HepG2 (cell line): ENCODE data around the gene C21orf58. TPM values are rescaled to one million over a fixed set of nuclear protein-coding genes. Genes with fewer than 3 reads are reported as not detected.

Experiments
- ATAC-seq: fragments of 200-7000 bp; cut with Tn5 transposase; 3 replicates; pipeline ENCODE4 v1.9.1; 2020; ENCODE audit warnings: mild to moderate bottlenecking, moderate library complexity
- BruUV-seq: library from RNA; stranded (reverse); fragments of 400-500 nt; replicated peaks from 2 replicates; lab custom pipeline; 2021; lab: Mats Ljungman, UMichigan
- CTCF ChIA-PET: fragments of 300-600 bp; formaldehyde crosslinking; extraction: SDS; loops from one replicate; lab custom pipeline; 2021; ENCODE audit warnings: low total read pairs, inconsistent platforms, low intra/inter-chr PET ratio; lab: Yijun Ruan, JAX
- POLR2A ChIA-PET: fragments of 350-600 bp; sonication (Branson Sonifier 250); formaldehyde crosslinking; loops from one replicate; lab custom pipeline; 2020; ENCODE audit warnings: antibody characterized with exemption, inconsistent platforms; lab: Yijun Ruan, JAX
- DNase-seq: peaks from one replicate; pipeline ENCODE4 v3.0.0-alpha.2; 2015; ENCODE audit warnings: low spot score
- FAIRE-seq: peaks from 3 replicates; lab custom pipeline; 2011; peaks lifted over from hg19 to GRCh38; lab: Jason Lieb, UNC
- H2AFZ ChIP-seq: one replicate; pipeline ENCODE4 v1.6.1; 2011; ENCODE audit warnings: low read length, inconsistent platforms
- H3K27ac ChIP-seq: fragments of 300-600 bp; 3 replicates; pipeline ENCODE4 v1.8.0; 2011; ENCODE audit warnings: mixed run types, mild to moderate bottlenecking, mixed read lengths, low read length, inconsistent platforms; ENCODE audit not compliant: insufficient read depth; ENCODE audit errors: extremely low read length
- H3K27me3 ChIP-seq, 2 experiments: fragments of 200-600 bp in 1 of 2; 2 replicates in 1 of 2; 3 replicates in 1 of 2; pipeline versions ENCODE4 v1.6.0 to v1.8.0; 2011; ENCODE audit warnings: low read length in 2 of 2, mild to moderate bottlenecking in 2 of 2, moderate library complexity in 2 of 2, inconsistent platforms in 1 of 2; ENCODE audit not compliant: insufficient read depth in 2 of 2, control insufficient read depth in 1 of 2
- H3K36me3 ChIP-seq, 2 experiments: fragments of 200-600 bp in 1 of 2; replicated peaks in 1 of 2; 2 replicates in 1 of 2; 3 replicates in 1 of 2; pipeline versions ENCODE4 v1.5.1 to v1.8.0; 2011; ENCODE audit warnings: low read length in 2 of 2, inconsistent platforms in 1 of 2; ENCODE audit not compliant: insufficient read depth in 2 of 2, control insufficient read depth in 1 of 2
- H3K4me1 ChIP-seq: 2 replicates; pipeline ENCODE4 v1.5.1; 2012; ENCODE audit warnings: low read length, inconsistent platforms; ENCODE audit not compliant: insufficient read depth
- H3K4me2 ChIP-seq: 2 replicates; pipeline ENCODE4 v1.6.0; 2011; ENCODE audit warnings: low read depth, low read length, inconsistent platforms
- H3K4me3 ChIP-seq, 3 experiments: fragments of 200-600 bp in 1 of 3; sonication (generic), shearing (Covaris generic) in 1 of 3; replicated peaks in 1 of 3; 2 replicates each; pipeline ENCODE4 v1.5.1; 2011 to 2016; ENCODE audit warnings: low read length in 3 of 3, inconsistent platforms in 2 of 3, low read depth in 2 of 3, mild to moderate bottlenecking in 2 of 3, control low read depth in 1 of 3, mixed read lengths in 1 of 3; ENCODE audit not compliant: insufficient read depth in 1 of 3
- H3K79me2 ChIP-seq: one replicate; pipeline ENCODE4 v1.6.1; 2011; ENCODE audit warnings: low read length, inconsistent platforms; ENCODE audit not compliant: insufficient read depth
- H3K9ac ChIP-seq: 2 replicates; pipeline ENCODE4 v1.6.0; 2011; ENCODE audit warnings: mild to moderate bottlenecking, low read depth, low read length, inconsistent platforms; ENCODE audit not compliant: insufficient read depth
- H3K9me3 ChIP-seq: 2 replicates; pipeline ENCODE4 v1.5.1; 2012; ENCODE audit warnings: mild to moderate bottlenecking, low read length
- H4K20me1 ChIP-seq: 2 replicates; pipeline ENCODE4 v1.6.0; 2011; ENCODE audit warnings: inconsistent platforms, mild to moderate bottlenecking, low read length, moderate library complexity; ENCODE audit not compliant: insufficient read depth
- GATA4 ChIP-seq: sonication (generic); IDR thresholded peaks from 2 replicates; pipeline ENCODE4 v1.6.1; 2016; ENCODE audit warnings: antibody characterized with exemption, low read depth, borderline replicate concordance
- NCOA5 ChIP-seq: sonication (generic); formaldehyde crosslinking; IDR thresholded peaks from 2 replicates; pipeline ENCODE4 v1.4.0; 2020; ENCODE audit warnings: missing genetic modification reagents
- SMAD1 ChIP-seq: sonication (generic); formaldehyde crosslinking; IDR thresholded peaks from 2 replicates; pipeline ENCODE4 v1.4.0; 2020; ENCODE audit warnings: missing genetic modification reagents, low read depth, mild to moderate bottlenecking, borderline replicate concordance
- ZNF589 ChIP-seq: sonication (generic); formaldehyde crosslinking; conservative IDR thresholded peaks from 2 replicates; pipeline ENCODE4 v1.8.0; 2022; ENCODE audit warnings: mild to moderate bottlenecking, moderate library complexity, missing genetic modification reagents
- WGBS: methylation state at CpG from one replicate; pipeline ENCODE4 v1.1.6; 2017; ENCODE audit warnings: low lambda C conversion rate; 5-methylcytosine and 5-hydroxymethylcytosine counted together
- in situ Hi-C: cut with HindIII; loops from 2 replicates; pipeline ENCODE4 v1.10.0; 2017; ENCODE audit warnings: low pct_unique_long_range_greater_than_20kb; ENCODE audit not compliant: extremely low pct_ligation_motif_present
- intact Hi-C: fragments of 100-400 bp; cut with micrococcal nuclease; formaldehyde crosslinking; loops from one replicate; pipeline ENCODE4 v1.10.0; 2022; ENCODE audit not compliant: unreplicated experiment
- polyA plus RNA-seq, 8 experiments: library from polyadenylated mRNA; depleted of rRNA in 3 of 8; stranded (reverse) in 7 of 8; unstranded in 1 of 8; fragments of >200 nt; fragmentation: Illumina TruSeq in 4 of 8; extraction: Trizol in 4 of 8; gene quantifications; 2 replicates each; pipeline versions ENCODE4 v1.2.1 to v1.2.3, GENCODE V29; 2011 to 2016; ENCODE audit warnings: low read depth in 4 of 8, missing spikeins in 1 of 8, mixed read lengths in 1 of 8; ENCODE audit not compliant: insufficient read depth in 1 of 8
- total RNA-seq, 5 experiments: library from RNA; depleted of rRNA; stranded (reverse); fragments of >200 nt; fragmentation: Illumina TruSeq; extraction: Trizol; gene quantifications; 2 replicates each; pipeline ENCODE4 v1.2.3, GENCODE V29; 2016; ENCODE audit warnings: low read depth in 1 of 5
- TF ChIP-seq, protein P1 (sequence below): IDR thresholded peaks from 2 replicates; pipeline ENCODE4 v1.6.1; 2016; ENCODE audit warnings: low read depth, missing genetic modification reagents, missing compliant biosample characterization
- TF ChIP-seq, protein P2 (sequence below): IDR thresholded peaks from 2 replicates; pipeline ENCODE4 v1.6.1; 2012; ENCODE audit warnings: inconsistent platforms
- TF ChIP-seq, protein P3 (sequence below): sonication (generic); formaldehyde crosslinking; IDR thresholded peaks from 2 replicates; pipeline ENCODE4 v1.5.0; 2020; ENCODE audit warnings: mild to moderate bottlenecking, missing genetic modification reagents, borderline replicate concordance
- TF ChIP-seq, protein P4 (sequence below): sonication (generic); formaldehyde crosslinking; IDR thresholded peaks from 2 replicates; pipeline ENCODE4 v1.4.0; 2020; ENCODE audit warnings: missing genetic modification reagents, borderline replicate concordance

Gene C21orf58
- total and polyA plus RNA-seq, 2 of the 13 experiments (the other 11 are each of a cell fraction or from before 2014, with no cell fraction given) = 3.5 to 6.8 TPM

DNA sequence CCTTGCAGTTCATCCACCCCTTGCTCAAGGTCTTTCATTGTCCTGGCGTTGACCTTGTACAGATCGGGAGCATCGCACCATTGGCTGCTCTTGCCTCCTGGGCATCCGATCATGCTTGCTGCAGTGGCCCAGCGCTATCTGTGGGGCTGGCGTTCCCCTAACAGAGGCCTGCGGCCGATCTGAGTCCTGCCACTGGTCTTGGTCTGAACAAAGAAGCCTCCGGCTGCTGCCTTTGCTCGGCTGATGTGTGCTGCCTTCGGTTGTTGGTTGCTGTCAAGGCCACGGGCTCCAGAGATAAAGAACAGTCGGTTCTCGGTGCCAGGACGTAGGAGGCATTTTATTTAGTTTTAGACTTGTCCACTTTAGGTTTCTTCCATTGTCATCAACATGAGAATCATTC, 39.3 kb upstream of the C21orf58 start:
- Histone ChIP-seq H3K4me3 (no peak overlapping the region), H3K9me3 (no peaks in the 10 kb centered on the region), H2AFZ (no peak overlapping the region), H3K4me1 (no peaks in the 10 kb centered on the region), H3K36me3 (peaks cover 22 to 60% of the 10 kb centered on the region in 2 experiments; a peak in 4 of 5 replicates), H3K4me2 (no peak overlapping the region), H3K27me3 (no peaks in the 10 kb centered on the region), H3K27ac (no peak overlapping the region), H3K79me2 (no peaks in the 10 kb centered on the region), H3K9ac (no peak overlapping the region), H4K20me1 (no peaks in the 10 kb centered on the region)
- ChIA-PET POLR2A (no interaction called here), CTCF (no interaction called here)
- BruUV-seq = no TSS peak
- ATAC-seq (no peak), FAIRE-seq (no peak), DNase-seq (no peak)
- intact Hi-C loops = no loop called here
- in situ Hi-C loops = no loop called here
- WGBS = 99% methylated on average over 7 of the region's 15 CpGs
- no peak for TF ChIP-seq GATA4
- TF ChIP-seq, protein P1, sequence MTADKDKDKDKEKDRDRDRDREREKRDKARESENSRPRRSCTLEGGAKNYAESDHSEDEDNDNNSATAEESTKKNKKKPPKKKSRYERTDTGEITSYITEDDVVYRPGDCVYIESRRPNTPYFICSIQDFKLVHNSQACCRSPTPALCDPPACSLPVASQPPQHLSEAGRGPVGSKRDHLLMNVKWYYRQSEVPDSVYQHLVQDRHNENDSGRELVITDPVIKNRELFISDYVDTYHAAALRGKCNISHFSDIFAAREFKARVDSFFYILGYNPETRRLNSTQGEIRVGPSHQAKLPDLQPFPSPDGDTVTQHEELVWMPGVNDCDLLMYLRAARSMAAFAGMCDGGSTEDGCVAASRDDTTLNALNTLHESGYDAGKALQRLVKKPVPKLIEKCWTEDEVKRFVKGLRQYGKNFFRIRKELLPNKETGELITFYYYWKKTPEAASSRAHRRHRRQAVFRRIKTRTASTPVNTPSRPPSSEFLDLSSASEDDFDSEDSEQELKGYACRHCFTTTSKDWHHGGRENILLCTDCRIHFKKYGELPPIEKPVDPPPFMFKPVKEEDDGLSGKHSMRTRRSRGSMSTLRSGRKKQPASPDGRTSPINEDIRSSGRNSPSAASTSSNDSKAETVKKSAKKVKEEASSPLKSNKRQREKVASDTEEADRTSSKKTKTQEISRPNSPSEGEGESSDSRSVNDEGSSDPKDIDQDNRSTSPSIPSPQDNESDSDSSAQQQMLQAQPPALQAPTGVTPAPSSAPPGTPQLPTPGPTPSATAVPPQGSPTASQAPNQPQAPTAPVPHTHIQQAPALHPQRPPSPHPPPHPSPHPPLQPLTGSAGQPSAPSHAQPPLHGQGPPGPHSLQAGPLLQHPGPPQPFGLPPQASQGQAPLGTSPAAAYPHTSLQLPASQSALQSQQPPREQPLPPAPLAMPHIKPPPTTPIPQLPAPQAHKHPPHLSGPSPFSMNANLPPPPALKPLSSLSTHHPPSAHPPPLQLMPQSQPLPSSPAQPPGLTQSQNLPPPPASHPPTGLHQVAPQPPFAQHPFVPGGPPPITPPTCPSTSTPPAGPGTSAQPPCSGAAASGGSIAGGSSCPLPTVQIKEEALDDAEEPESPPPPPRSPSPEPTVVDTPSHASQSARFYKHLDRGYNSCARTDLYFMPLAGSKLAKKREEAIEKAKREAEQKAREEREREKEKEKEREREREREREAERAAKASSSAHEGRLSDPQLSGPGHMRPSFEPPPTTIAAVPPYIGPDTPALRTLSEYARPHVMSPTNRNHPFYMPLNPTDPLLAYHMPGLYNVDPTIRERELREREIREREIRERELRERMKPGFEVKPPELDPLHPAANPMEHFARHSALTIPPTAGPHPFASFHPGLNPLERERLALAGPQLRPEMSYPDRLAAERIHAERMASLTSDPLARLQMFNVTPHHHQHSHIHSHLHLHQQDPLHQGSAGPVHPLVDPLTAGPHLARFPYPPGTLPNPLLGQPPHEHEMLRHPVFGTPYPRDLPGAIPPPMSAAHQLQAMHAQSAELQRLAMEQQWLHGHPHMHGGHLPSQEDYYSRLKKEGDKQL (CRISPR knock-in tag) = no peak
- TF ChIP-seq, protein P2, sequence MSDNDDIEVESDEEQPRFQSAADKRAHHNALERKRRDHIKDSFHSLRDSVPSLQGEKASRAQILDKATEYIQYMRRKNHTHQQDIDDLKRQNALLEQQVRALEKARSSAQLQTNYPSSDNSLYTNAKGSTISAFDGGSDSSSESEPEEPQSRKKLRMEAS = no peak
- TF ChIP-seq SMAD1 (CRISPR knock-in tag) = no peak
- TF ChIP-seq, protein P3, sequence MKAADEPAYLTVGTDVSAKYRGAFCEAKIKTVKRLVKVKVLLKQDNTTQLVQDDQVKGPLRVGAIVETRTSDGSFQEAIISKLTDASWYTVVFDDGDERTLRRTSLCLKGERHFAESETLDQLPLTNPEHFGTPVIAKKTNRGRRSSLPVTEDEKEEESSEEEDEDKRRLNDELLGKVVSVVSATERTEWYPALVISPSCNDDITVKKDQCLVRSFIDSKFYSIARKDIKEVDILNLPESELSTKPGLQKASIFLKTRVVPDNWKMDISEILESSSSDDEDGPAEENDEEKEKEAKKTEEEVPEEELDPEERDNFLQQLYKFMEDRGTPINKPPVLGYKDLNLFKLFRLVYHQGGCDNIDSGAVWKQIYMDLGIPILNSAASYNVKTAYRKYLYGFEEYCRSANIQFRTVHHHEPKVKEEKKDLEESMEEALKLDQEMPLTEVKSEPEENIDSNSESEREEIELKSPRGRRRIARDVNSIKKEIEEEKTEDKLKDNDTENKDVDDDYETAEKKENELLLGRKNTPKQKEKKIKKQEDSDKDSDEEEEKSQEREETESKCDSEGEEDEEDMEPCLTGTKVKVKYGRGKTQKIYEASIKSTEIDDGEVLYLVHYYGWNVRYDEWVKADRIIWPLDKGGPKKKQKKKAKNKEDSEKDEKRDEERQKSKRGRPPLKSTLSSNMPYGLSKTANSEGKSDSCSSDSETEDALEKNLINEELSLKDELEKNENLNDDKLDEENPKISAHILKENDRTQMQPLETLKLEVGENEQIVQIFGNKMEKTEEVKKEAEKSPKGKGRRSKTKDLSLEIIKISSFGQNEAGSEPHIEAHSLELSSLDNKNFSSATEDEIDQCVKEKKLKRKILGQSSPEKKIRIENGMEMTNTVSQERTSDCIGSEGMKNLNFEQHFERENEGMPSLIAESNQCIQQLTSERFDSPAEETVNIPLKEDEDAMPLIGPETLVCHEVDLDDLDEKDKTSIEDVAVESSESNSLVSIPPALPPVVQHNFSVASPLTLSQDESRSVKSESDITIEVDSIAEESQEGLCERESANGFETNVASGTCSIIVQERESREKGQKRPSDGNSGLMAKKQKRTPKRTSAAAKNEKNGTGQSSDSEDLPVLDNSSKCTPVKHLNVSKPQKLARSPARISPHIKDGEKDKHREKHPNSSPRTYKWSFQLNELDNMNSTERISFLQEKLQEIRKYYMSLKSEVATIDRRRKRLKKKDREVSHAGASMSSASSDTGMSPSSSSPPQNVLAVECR (CRISPR knock-in tag) = no peak
- TF ChIP-seq, protein P4, sequence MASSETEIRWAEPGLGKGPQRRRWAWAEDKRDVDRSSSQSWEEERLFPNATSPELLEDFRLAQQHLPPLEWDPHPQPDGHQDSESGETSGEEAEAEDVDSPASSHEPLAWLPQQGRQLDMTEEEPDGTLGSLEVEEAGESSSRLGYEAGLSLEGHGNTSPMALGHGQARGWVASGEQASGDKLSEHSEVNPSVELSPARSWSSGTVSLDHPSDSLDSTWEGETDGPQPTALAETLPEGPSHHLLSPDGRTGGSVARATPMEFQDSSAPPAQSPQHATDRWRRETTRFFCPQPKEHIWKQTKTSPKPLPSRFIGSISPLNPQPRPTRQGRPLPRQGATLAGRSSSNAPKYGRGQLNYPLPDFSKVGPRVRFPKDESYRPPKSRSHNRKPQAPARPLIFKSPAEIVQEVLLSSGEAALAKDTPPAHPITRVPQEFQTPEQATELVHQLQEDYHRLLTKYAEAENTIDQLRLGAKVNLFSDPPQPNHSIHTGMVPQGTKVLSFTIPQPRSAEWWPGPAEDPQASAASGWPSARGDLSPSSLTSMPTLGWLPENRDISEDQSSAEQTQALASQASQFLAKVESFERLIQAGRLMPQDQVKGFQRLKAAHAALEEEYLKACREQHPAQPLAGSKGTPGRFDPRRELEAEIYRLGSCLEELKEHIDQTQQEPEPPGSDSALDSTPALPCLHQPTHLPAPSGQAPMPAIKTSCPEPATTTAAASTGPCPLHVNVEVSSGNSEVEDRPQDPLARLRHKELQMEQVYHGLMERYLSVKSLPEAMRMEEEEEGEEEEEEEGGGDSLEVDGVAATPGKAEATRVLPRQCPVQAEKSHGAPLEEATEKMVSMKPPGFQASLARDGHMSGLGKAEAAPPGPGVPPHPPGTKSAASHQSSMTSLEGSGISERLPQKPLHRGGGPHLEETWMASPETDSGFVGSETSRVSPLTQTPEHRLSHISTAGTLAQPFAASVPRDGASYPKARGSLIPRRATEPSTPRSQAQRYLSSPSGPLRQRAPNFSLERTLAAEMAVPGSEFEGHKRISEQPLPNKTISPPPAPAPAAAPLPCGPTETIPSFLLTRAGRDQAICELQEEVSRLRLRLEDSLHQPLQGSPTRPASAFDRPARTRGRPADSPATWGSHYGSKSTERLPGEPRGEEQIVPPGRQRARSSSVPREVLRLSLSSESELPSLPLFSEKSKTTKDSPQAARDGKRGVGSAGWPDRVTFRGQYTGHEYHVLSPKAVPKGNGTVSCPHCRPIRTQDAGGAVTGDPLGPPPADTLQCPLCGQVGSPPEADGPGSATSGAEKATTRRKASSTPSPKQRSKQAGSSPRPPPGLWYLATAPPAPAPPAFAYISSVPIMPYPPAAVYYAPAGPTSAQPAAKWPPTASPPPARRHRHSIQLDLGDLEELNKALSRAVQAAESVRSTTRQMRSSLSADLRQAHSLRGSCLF (CRISPR knock-in tag) = no peak
- TF ChIP-seq NCOA5 = no peak
- TF ChIP-seq ZNF589 = no peak
